ENCODE data around the gene SMYD3. TPM values are rescaled to one million over a fixed set of nuclear protein-coding genes. Genes with fewer than 3 reads are reported as not detected.

Gene SMYD3
- total and polyA plus RNA-seq, 10 of the 15 experiments (the other 5 are each of a cell fraction or from before 2014, with no cell fraction given): 18.3 to 54.0 (median 24.8) TPM

- H3K9me3 ChIP-seq (replicated peaks; ENCODE audit: control insufficient read depth, insufficient read depth, low read length): no peaks in the 10 kb centered on the region
- in situ Hi-C loops (cut with MboI) (no loop called here), intact Hi-C loops (cut with micrococcal nuclease; ENCODE audit: unreplicated experiment) (no loop called here)
- no peak overlapping the region for H3K9ac ChIP-seq (ENCODE audit: control insufficient read depth, insufficient read depth, low read length)
- no peak overlapping the region for H3K4me2 ChIP-seq (ENCODE audit: control insufficient read depth, insufficient read depth)
- no peaks in the 10 kb centered on the region for H3K27me3 ChIP-seq (replicated peaks in 1 of 2; ENCODE audit: control insufficient read depth in 2 of 2, insufficient read depth in 2 of 2, low read length in 1 of 2)
- DNase-seq (ENCODE audit: low read depth, low spot score) (no peak), FAIRE-seq (no peak), ATAC-seq (no peak)
- no TSS peak for BruUV-seq (replicated peaks)
- H3K36me3 ChIP-seq (ENCODE audit: control insufficient read depth in 2 of 2, insufficient read depth in 2 of 2, low read length in 1 of 2): no peaks in the 10 kb centered on the region
- no peaks in the 10 kb centered on the region for H3K79me2 ChIP-seq (ENCODE audit: control insufficient read depth, insufficient read depth, low read length)
- no peak overlapping the region for H3K27ac ChIP-seq (ENCODE audit: control insufficient read depth, insufficient read depth)
- ChIA-PET CTCF (no interaction called here), SMC1A (ENCODE audit: uncharacterized antibody, unreplicated experiment) (no interaction called here), RAD21 (ENCODE audit: unreplicated experiment) (no interaction called here), POLR2A (no interaction called here)
- H3K4me1 ChIP-seq (ENCODE audit: control insufficient read depth, insufficient read depth, low read length): no peaks in the 10 kb centered on the region
- no peaks in the 10 kb centered on the region for H4K20me1 ChIP-seq (ENCODE audit: control insufficient read depth, insufficient read depth)
- H2AFZ ChIP-seq (ENCODE audit: control insufficient read depth, low read depth, low read length): no peak overlapping the region
- TF ChIP-seq ZBTB4 (CRISPR knock-in tag; IDR thresholded peaks at IDR 0.05) (no peak), ATF3 (IDR thresholded peaks at IDR 0.05; ENCODE audit: borderline replicate concordance, extremely low read depth, low read depth, low read length) (no peak), PRDM15 (CRISPR knock-in tag; IDR thresholded peaks at IDR 0.05) (no peak), IRF5 (IDR thresholded peaks at IDR 0.05; ENCODE audit: borderline replicate concordance) (no peak), FOS (IDR thresholded peaks at IDR 0.05; ENCODE audit: borderline replicate concordance, extremely low read depth, insufficient read length) (no peak), E2F4 (IDR thresholded peaks at IDR 0.05; ENCODE audit: low read depth, low read length) (no peak), HCFC1 (IDR thresholded peaks at IDR 0.05; ENCODE audit: low read length) (no peak)
- 72% methylated on average over 5 of the region's 5 CpGs for WGBS (ENCODE audit: insufficient coverage, insufficient replicate concordance, low lambda C conversion rate, missing lambda C conversion rate)
- no peak overlapping the region for H3K4me3 ChIP-seq
These were observed 211.1 kb downstream of the SMYD3 start for GRCh38 chr1:246295968-246296367.
